PC-9 (cell line): Measurements from ENCODE around the gene CD59.

Experiments
- EZH2 ChIP-seq: fragments of 200-600 bp; sonication (generic); IDR thresholded peaks from 2 replicates; pipeline ENCODE4 v1.8.0; 2017; ENCODE audit warnings: antibody characterized with exemption, low read depth
- TF ChIP-seq, protein P1 (sequence below): fragments of 200-600 bp; sonication (generic); conservative IDR thresholded peaks from 2 replicates; pipeline ENCODE4 v1.6.1; 2017; ENCODE audit warnings: mixed run types, antibody characterized with exemption, mild to moderate bottlenecking, moderate library complexity

DNA sequence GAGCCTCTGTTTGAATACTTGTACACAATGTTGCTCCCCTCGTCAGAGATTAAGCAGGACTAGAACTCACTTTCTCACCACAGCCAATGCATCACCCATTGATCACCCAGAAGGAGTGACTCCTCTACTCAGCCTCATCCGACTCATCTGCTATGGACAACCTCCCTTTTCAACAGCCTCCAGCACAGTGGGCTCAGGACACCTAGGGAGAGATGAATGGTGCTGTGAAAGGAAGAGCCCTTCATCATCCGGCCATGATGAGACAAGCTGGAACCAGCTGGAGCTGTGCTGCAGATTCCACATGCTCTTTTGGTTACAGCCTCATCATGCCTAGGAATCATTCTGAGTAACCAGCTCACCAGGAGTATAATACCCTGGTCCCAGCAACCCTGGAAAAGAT lies 51.1 kb downstream of the CD59 start:
- TF ChIP-seq, protein P1, sequence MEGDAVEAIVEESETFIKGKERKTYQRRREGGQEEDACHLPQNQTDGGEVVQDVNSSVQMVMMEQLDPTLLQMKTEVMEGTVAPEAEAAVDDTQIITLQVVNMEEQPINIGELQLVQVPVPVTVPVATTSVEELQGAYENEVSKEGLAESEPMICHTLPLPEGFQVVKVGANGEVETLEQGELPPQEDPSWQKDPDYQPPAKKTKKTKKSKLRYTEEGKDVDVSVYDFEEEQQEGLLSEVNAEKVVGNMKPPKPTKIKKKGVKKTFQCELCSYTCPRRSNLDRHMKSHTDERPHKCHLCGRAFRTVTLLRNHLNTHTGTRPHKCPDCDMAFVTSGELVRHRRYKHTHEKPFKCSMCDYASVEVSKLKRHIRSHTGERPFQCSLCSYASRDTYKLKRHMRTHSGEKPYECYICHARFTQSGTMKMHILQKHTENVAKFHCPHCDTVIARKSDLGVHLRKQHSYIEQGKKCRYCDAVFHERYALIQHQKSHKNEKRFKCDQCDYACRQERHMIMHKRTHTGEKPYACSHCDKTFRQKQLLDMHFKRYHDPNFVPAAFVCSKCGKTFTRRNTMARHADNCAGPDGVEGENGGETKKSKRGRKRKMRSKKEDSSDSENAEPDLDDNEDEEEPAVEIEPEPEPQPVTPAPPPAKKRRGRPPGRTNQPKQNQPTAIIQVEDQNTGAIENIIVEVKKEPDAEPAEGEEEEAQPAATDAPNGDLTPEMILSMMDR = no peak
- no peak for TF ChIP-seq EZH2
